HG02970 (cell line): Measurements from ENCODE around the gene PAFAH1B1.

ENCODE experiments used
- ATAC-seq: cut with Tn5 transposase; IDR thresholded peaks from one replicate; pipeline ENCODE4 v1.9.1; 2021; ENCODE audit warnings: mild to moderate bottlenecking, moderate library complexity, moderate number of reproducible peaks; ENCODE audit not compliant: unreplicated experiment, low FRiP score

The PAFAH1B1 gene

DNA sequence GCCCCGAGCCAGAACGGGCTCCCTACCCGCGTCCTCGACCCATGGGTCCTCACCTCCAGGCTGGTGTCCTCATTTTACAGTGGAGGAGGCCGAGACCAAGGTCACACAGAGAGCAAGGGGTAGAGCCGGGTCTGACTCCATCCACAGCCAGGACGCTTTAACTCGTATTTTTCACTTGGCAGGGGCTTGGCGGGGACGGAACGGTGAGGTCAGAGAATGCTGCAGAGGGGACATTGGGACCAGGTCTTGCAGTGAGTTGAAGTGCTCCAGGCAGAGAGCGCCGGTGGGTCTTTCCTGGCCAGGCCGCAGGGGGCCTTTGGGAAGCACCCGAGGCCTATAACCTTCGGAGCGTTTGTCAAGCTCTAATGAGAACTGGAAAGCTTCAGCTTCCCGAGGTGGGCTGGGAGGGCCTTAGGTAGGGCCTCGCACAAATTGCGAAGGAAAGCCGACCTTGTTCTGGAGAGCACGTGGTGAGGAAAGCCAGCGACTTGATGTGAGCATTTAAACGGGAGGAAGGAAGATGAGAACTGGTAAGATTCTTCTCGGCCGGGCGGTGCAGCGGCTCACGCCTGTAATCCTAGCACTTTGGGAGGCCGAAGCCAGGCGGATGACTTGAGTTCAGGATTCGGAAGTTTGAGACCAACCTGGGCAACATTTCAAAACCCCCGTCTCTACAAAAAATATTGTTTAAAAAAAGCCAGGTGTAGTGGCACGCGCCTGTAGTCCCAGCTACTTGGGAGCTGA, 119.0 kb downstream of the PAFAH1B1 start:
- no peak for ATAC-seq

DNA sequence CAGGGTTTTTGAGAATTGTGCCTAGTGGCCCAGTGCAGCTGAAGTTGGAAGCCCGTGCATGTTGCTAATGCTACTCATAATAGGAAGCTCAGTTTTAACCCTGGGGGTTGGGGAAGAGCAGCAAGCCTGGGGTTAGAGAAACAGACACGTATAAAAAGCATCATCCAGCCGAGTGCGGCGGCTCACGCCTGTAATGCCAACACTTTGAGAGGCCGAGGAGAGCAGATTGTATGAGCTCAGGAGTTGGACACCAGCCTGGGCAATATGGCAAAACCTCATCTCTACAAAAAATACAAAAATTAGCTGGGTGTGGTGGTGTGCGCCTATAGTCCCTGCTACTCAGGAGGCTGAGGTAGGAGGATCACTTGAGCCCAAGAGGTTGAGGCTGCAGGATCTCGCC, 120.4 kb downstream of the PAFAH1B1 start:
- no peak for ATAC-seq

DNA sequence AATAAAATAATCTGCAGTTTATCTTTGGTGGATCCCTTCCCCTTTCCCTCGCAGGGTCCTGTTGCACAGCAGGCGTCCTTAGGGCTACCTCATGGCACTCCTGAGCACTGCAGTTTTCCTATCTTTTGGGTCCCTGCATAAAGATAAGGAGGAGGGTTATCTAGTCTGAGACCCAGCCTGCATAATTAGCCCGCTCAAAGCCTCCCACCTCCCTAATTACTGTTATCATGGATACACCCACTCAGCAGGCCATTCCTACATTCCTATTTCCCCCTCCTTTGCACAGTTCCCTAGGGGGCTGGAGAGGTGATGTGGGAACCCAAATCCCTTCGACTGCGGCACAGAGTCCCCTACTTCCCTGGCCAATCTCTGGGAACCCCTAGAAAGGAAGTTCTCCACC, 123.2 kb downstream of the PAFAH1B1 start:
- no peak for ATAC-seq

DNA sequence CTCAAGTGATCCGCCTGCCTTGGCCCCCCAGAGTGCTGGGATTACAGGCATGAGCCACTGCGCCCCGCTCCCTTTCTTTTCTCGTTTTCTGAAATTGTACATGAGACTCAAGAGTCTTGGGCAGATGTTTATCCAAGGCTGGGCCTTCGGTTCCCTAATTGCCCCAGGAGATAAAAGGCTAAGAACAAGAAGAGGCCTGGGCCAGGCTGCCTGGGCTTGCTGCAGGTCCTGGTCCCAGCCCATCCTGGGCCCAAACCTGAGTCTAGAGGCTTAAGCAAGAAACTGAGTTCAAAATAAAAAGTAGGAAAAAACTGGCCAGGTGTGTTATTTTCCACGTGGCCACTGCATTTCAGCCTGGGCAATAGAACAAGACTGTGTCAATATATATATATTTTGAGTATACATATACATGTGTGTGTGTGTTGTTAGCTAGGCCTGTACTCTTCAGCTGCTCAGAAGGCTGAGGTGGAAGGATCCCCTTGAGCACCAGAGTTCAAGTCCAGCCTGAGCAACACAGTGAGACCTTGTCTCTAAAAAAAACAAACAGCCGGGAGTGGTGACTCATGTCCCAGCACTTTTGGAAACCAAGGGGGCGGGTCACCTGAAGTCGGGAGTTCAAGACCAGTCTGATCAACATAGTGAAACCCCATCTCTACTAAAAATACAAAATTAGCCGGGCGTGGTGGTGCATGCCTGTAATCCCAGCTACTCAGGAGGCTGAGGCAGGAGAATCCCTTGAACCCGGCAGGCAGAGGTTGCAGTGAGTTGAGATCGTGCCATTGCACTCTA, 124.9 kb downstream of the PAFAH1B1 start:
- no peak for ATAC-seq

DNA sequence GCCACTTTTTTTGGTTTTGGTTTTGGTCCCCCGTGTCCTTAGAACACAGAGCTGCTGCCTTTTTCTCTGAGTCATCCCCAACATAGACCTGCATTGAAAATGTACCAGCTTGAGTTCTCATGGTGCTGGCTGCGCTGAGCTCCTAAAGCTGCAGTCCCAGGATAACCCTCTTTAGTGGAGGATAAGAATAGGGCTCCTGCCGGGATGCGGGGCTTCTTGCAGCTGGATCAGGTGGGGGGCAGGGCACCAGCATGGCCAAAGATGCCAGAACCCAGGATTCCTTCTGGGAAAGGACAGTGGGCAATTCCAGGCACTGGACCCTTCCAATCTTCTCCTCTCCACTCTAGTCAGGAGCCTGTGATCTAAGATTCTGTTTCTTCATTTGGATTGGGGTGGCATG, 126.4 kb downstream of the PAFAH1B1 start:
- no peak for ATAC-seq

DNA sequence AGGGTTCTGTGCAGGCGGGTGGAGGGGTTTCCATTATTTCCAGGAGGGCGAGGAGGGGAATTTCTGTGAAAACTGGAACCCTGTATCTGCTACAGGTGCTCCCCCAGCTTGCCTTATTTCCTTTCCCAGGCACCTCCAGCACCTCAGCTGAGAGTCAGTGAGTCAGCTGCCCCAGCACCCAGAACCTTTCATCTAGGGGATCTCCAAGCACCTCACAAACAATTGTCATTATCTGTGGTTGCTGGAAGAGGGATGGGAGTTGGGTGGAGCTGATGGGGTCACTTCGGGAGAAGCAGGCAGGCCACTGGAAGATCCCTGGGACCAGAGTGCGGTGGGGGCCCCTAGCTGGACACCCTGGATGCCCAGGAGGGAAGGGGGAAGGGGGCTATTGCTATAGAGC, 128.1 kb downstream of the PAFAH1B1 start:
- ATAC-seq: no peak

DNA sequence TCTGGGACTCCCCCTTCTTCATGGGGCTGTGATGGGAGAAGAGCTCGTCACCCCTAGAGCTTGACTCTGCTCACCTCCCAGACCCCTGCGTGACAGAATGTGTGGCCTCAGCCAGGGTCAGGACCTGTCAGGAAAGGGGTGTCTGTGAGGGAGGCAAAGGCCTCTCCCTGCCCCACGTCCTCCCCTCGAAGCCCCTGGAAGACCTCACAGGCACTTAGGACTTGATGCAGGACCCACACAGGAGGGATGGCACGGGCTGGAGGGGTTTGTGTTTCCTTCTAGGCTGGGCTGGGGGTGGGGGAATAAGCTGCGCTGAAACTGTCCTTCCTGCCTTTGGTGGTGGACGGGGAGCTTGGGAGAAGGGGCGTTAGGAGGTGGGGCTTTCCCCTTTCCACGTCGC, 129.2 kb downstream of the PAFAH1B1 start:
- ATAC-seq: no peak

DNA sequence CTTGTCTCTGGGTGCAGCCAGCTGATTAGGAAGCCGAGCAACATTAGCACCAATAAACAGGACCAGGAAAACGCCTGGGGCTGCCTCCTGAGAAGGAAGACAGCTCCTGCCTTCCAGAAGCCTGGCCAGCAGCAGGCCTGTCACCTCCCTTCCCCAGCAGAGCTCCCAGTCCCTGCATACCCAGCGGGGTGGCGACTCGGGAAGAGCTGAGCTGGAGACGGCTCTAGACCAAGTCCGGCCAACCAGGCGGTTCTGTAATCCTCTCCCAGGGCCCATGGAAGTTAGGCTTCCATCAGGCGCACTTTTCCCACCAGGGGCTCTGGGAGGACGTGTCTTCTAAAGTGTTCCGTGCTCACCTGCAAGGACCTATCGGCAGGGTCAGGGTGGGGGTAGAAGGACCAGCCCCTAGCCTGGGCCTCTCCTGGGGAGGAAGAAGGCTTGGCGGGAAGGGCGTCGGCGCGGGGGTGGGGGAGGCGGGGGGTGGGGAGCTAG, 130.1 kb downstream of the PAFAH1B1 start:
- ATAC-seq: no peak

DNA sequence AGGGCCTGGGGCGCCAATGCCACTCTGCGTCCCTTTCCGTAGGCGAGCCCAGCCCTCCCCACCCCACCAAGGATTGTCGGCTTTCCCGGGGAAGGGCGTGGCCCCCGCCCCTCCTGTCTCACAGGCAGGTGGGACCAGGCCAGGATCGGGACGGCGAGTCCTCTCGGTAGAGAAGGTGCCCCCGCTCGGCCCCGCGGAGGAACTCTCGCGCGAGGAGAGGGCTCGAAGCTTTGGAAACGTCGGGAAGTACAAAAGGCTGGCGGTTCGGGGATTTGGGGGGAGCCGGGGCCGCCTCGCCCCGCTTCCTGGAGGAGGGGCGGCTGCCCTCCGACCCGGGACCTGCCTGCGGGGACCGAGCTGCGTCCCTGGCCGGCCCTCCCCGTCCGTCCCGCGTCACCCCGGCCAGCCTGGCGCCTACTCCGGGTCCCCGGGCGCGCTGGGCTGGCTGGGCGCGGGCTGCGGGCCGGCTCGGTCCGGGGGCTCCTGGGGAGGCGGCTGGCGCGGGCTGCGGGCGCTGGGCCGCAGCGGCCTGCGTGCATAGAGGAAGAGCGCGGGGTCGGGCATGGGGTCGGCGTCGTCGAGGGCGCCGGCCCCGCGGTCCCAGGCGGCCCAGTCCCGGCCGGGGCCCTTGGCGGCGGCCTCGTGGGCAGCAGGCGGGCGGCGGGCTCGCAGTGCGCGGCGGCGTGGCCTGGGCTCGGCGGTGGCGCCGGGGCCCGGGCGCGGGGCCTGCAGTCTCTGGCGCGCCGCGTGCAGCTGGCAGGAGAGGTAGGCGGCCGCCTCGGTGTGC, 130.7 kb downstream of the PAFAH1B1 start:
- no peak for ATAC-seq

DNA sequence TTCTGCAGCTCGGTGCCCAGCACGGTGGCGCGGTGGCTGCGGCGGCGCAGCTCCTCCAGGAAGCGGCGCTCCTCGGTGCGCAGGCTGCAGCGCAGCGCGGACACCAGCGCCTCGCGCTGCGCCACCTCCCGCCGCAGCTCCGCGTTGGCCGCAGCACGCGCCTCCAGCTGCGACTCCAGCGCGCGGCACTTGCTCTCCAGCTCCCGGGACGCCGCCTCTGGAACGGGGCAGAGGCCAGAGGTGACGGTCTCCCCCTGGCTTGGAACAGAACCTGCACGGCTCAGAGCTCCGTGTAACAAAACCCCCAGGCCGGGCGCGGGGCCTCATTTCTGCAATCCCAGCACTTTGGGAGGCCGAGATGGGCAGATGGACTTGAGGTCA, 131.3 kb downstream of the PAFAH1B1 start:
- no peak for ATAC-seq

DNA sequence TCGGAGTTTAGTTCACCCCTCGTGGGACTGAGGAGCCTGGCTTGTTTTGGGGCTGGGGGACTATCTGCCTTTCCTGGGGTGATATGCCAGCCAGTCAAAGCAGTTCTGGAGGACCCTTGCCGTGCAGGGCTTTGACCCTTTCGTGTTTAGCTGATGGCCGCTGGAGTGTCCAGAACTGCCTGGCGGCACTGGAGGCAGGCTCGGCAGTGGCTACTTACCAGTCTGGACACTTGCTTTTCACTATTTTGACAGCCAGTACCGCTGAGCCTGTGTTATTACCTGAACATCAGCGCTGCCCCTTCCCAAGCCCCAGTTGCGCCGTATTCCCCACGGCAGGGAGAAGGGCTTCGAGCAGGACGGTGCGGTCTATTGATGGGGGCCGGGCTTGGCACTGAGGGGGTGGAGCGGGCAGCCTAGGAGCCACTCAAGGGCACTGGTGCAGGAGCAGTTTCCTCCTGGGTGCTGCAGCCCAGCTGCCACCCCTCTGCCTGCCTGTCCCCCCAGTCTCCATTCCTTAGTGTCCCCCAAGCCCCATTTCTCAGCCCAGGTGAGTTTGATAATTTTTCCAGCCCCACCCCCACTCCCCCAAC, 137.4 kb downstream of the PAFAH1B1 start:
- no peak for ATAC-seq

DNA sequence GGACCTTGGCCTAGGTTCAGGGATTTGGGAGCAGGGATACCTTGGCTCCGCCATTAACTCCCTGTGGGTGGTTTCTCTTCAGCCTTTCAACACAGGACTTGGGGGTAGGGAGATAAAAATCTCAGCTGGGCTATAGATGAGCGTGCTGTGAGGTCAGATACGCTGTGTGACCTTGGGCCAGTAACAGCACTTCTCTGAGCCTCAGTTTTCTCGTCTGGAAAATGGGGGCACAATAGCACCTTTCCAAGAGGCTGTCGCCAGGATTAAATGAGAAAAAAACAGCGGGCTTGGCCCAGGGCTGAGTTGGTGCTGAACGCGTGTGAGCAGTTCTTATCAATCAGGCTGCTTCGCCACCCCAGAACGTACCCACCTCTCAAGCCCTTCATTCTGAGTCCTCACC, 138.4 kb downstream of the PAFAH1B1 start:
- ATAC-seq: no peak

DNA sequence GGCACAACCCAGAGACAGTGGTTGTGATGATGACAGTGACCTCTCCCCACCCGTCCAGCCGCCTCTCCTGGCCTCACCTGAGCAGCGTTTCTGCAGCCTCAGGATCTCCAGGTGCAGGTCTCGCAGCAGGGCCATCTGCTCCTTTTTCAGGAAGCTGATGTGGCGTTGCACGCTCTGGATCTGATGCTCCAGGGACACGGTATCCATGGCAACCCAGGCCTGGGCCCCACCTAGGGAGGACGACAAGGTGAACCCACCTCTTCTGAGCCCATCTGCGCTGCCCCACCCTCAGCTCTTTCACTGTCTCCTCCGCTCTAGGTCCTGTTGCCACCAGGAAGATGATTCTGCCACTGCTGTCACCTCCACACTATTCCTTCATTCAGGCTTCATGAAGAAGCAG, 141.5 kb downstream of the PAFAH1B1 start:
- ATAC-seq: no peak
